ENCODE results near the gene FMN1. TPM values are rescaled to one million over a fixed set of nuclear protein-coding genes. Genes with fewer than 3 reads are reported as not detected.

FMN1 gene
- total RNA-seq, 1 experiment from 2014 or later: 25.8 TPM

GRCh38 chr15:33005582-33005981 lies 188.9 kb downstream of the FMN1 start:
- H3K27me3 ChIP-seq (ENCODE audit: insufficient read depth, low read depth): no peaks in the 10 kb centered on the region
- DNase-seq: no peak
- no peak overlapping the region for H2AFZ ChIP-seq
- H3K36me3 ChIP-seq (ENCODE audit: low read depth): no peaks in the 10 kb centered on the region
- ChIA-PET POLR2A (ENCODE audit: unreplicated experiment) (no interaction called here), CTCF (no interaction called here)
- H3K4me1 ChIP-seq (replicated peaks; ENCODE audit: insufficient read depth): peaks cover 8% of the 10 kb centered on the region
- H3K9me3 ChIP-seq (ENCODE audit: insufficient read depth, low read depth): no peaks in the 10 kb centered on the region
- H3K79me2 ChIP-seq (ENCODE audit: low read depth): no peaks in the 10 kb centered on the region
- no peak overlapping the region for H3K4me2 ChIP-seq
- H3F3A ChIP-seq (ENCODE audit: insufficient read depth, low read depth): no peaks in the 10 kb centered on the region
- TF ChIP-seq CTCF (conservative IDR thresholded peaks at IDR 0.05) (no peak), EZH2 (IDR thresholded peaks at IDR 0.05; ENCODE audit: low read depth) (no peak)
- intact Hi-C loops (cut with micrococcal nuclease; ENCODE audit: unreplicated experiment): no loop called here
- no peak overlapping the region for H3K27ac ChIP-seq
- no peaks in the 10 kb centered on the region for H4K20me1 ChIP-seq (ENCODE audit: insufficient read depth)
- no peak overlapping the region for H3K4me3 ChIP-seq
- no peaks in the 10 kb centered on the region for H3K9me2 ChIP-seq (ENCODE audit: insufficient read depth)
- BruUV-seq (replicated peaks): no TSS peak

GRCh38 chr15:33001926-33002325 lies 192.6 kb downstream of the FMN1 start:
- no TSS peak for BruUV-seq (replicated peaks)
- no peak for DNase-seq
- H3K9me3 ChIP-seq (ENCODE audit: insufficient read depth, low read depth): no peaks in the 10 kb centered on the region
- no peak for TF ChIP-seq EZH2 (IDR thresholded peaks at IDR 0.05; ENCODE audit: low read depth)
- TF ChIP-seq CTCF (conservative IDR thresholded peaks at IDR 0.05): no peak
- no peaks in the 10 kb centered on the region for H3K4me1 ChIP-seq (replicated peaks; ENCODE audit: insufficient read depth)
- H4K20me1 ChIP-seq (ENCODE audit: insufficient read depth): no peaks in the 10 kb centered on the region
- no peak overlapping the region for H2AFZ ChIP-seq
- ChIA-PET POLR2A (ENCODE audit: unreplicated experiment) (interaction anchor here (0.7 kb wide), 1 partner anchor 118 kb away, joined by 3 read pairs; no protein-coding TSS in a partner anchor), CTCF (no interaction called here)
- no peak overlapping the region for H3K27ac ChIP-seq
- H3K27me3 ChIP-seq (ENCODE audit: insufficient read depth, low read depth): no peaks in the 10 kb centered on the region
- H3F3A ChIP-seq (ENCODE audit: insufficient read depth, low read depth): no peaks in the 10 kb centered on the region
- H3K9me2 ChIP-seq (ENCODE audit: insufficient read depth): no peaks in the 10 kb centered on the region
- no peaks in the 10 kb centered on the region for H3K36me3 ChIP-seq (ENCODE audit: low read depth)
- no peaks in the 10 kb centered on the region for H3K79me2 ChIP-seq (ENCODE audit: low read depth)
- intact Hi-C loops (cut with micrococcal nuclease; ENCODE audit: unreplicated experiment): no loop called here
- no peak overlapping the region for H3K4me3 ChIP-seq
- H3K4me2 ChIP-seq: no peak overlapping the region

DNA sequence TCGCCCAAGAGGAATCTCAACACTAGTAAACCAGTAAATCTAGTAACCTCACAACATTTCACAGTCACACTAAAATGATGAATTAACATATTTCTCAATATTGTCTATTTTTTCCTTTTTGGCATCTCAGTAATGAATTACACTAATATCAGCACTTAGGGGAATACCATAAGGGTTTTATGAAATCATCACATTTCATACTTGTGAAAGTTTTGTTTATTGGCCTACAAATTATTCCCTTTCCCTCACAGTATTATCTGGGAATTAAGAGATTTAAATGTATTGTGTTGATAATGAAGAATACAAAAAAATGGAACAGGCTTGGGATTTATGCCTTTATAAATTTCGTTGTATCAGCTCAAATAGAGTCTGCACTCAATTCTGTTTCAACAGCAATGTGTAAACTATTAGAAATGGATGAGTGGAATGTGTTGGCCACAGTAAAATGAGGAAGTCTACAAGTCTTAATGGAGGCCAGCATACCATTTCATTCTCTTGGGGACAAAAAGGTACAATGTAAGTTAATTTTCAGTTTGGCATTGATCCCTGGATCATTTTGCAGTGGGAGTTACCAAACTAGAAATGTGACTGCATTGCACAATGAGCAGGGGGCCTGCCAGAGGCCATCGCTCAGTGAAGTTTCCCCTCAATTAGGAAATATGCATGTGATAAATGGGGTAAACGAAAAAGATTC lies 195.4 kb downstream of the FMN1 start:
- TF ChIP-seq CTCF (conservative IDR thresholded peaks at IDR 0.05) (no peak), EZH2 (IDR thresholded peaks at IDR 0.05; ENCODE audit: low read depth) (no peak)
- Histone ChIP-seq H3F3A (ENCODE audit: insufficient read depth, low read depth) (no peaks in the 10 kb centered on the region), H3K79me2 (ENCODE audit: low read depth) (no peaks in the 10 kb centered on the region), H3K4me3 (no peak overlapping the region), H4K20me1 (ENCODE audit: insufficient read depth) (no peaks in the 10 kb centered on the region), H3K9me3 (ENCODE audit: insufficient read depth, low read depth) (no peaks in the 10 kb centered on the region), H3K36me3 (ENCODE audit: low read depth) (no peaks in the 10 kb centered on the region), H3K4me1 (replicated peaks; ENCODE audit: insufficient read depth) (no peaks in the 10 kb centered on the region), H3K9me2 (ENCODE audit: insufficient read depth) (no peaks in the 10 kb centered on the region), H3K4me2 (no peak overlapping the region), H3K27ac (no peak overlapping the region), H3K27me3 (ENCODE audit: insufficient read depth, low read depth) (no peaks in the 10 kb centered on the region), H2AFZ (no peak overlapping the region)
- intact Hi-C loops (cut with micrococcal nuclease; ENCODE audit: unreplicated experiment): loop anchor here (10.0 kb wide), 1 partner anchor 136 kb away; no protein-coding TSS in a partner anchor
- BruUV-seq (replicated peaks): no TSS peak
- ChIA-PET POLR2A (ENCODE audit: unreplicated experiment) (no interaction called here), CTCF (no interaction called here)
- DNase-seq: no peak
